Trophoblast cell (in vitro differentiated cells and primary cell): Measurements from ENCODE around the gene AP4S1.
"Not testable (repeated sequence)": the region's sequence is repeated elsewhere in the genome, so short reads cannot be mapped to it uniquely, and the experiment has no call there.

Experiments used
- DNase-seq, 2 donors: peaks; one replicate each; pipeline ENCODE4 v3.0.0-alpha.2; 2016
- H2AFZ ChIP-seq: 2 replicates; pipeline ENCODE4 v1.6.1; 2013; ENCODE audit warnings: low read length, moderate library complexity, mild to moderate bottlenecking; ENCODE audit not compliant: insufficient read depth, poor library complexity
- H2AK5ac ChIP-seq: 2 replicates; pipeline ENCODE4 v1.6.1; 2013; ENCODE audit warnings: mild to moderate bottlenecking, low read length
- H2BK120ac ChIP-seq: 2 replicates; pipeline ENCODE4 v1.6.1; 2013; ENCODE audit warnings: low read length, mild to moderate bottlenecking, moderate library complexity; ENCODE audit not compliant: insufficient read depth, poor library complexity
- H2BK12ac ChIP-seq: 2 replicates; pipeline ENCODE4 v1.6.1; 2013; ENCODE audit warnings: mild to moderate bottlenecking, low read length, moderate library complexity
- H2BK5ac ChIP-seq: 2 replicates; pipeline ENCODE4 v1.6.1; 2013; ENCODE audit warnings: low read length, low read depth, moderate library complexity, mild to moderate bottlenecking; ENCODE audit not compliant: poor library complexity
- H3K14ac ChIP-seq: 2 replicates; pipeline ENCODE4 v1.6.1; 2013; ENCODE audit warnings: mild to moderate bottlenecking, low read length
- H3K18ac ChIP-seq: 2 replicates; pipeline ENCODE4 v1.6.1; 2013; ENCODE audit warnings: mild to moderate bottlenecking, low read length
- H3K23ac ChIP-seq: 2 replicates; pipeline ENCODE4 v1.6.1; 2013; ENCODE audit warnings: low read length
- H3K27ac ChIP-seq: 2 replicates; pipeline ENCODE4 v1.5.1; 2013; ENCODE audit warnings: low read depth, mild to moderate bottlenecking, inconsistent platforms, low read length, moderate library complexity
- H3K27me3 ChIP-seq: 2 replicates; pipeline ENCODE4 v1.6.1; 2013; ENCODE audit warnings: inconsistent platforms, mild to moderate bottlenecking, low read length, moderate library complexity; ENCODE audit not compliant: insufficient read depth
- H3K36me3 ChIP-seq, 2 experiments: 1 replicate in 1 of 2; 2 replicates in 1 of 2; pipeline ENCODE4 v1.6.1; 2013; ENCODE audit warnings: low read length in 2 of 2, mild to moderate bottlenecking in 2 of 2, moderate library complexity in 1 of 2; ENCODE audit not compliant: insufficient read depth in 2 of 2, control insufficient read depth in 1 of 2
- H3K4ac ChIP-seq: 2 replicates; pipeline ENCODE4 v1.6.1; 2013; ENCODE audit warnings: low read depth, mild to moderate bottlenecking, low read length, moderate library complexity
- H3K4me1 ChIP-seq, 2 experiments: 1 replicate in 1 of 2; 2 replicates in 1 of 2; pipeline ENCODE4 v1.6.1; 2013; ENCODE audit warnings: low read length in 2 of 2, mild to moderate bottlenecking in 2 of 2, moderate library complexity in 1 of 2; ENCODE audit not compliant: insufficient read depth in 2 of 2, control insufficient read depth in 1 of 2
- H3K4me2 ChIP-seq: 2 replicates; pipeline ENCODE4 v1.6.1; 2013; ENCODE audit warnings: inconsistent platforms, mild to moderate bottlenecking, low read length, moderate library complexity
- H3K4me3 ChIP-seq: 2 replicates; pipeline ENCODE4 v1.5.1; 2013; ENCODE audit warnings: mild to moderate bottlenecking, low read depth, low read length, inconsistent platforms
- H3K79me1 ChIP-seq: one replicate; pipeline ENCODE4 v1.6.1; 2013; ENCODE audit warnings: low read length
- H3K79me2 ChIP-seq: 2 replicates; pipeline ENCODE4 v1.6.1; 2013; ENCODE audit warnings: low read length, mild to moderate bottlenecking; ENCODE audit not compliant: control insufficient read depth, insufficient read depth, poor library complexity
- H3K9ac ChIP-seq: 2 replicates; pipeline ENCODE4 v1.6.1; 2013; ENCODE audit warnings: mild to moderate bottlenecking, low read length
- H3K9me3 ChIP-seq: 2 replicates; pipeline ENCODE4 v1.6.1; 2013; ENCODE audit warnings: low read depth, mild to moderate bottlenecking, control low read depth, inconsistent platforms, low read length; ENCODE audit not compliant: insufficient read depth
- H4K12ac ChIP-seq: 2 replicates; pipeline ENCODE4 v1.6.1; 2013; ENCODE audit warnings: low read depth, mild to moderate bottlenecking, low read length, moderate library complexity
- H4K8ac ChIP-seq: 2 replicates; pipeline ENCODE4 v1.6.1; 2013; ENCODE audit warnings: low read depth, mild to moderate bottlenecking, low read length, moderate library complexity
- H4K91ac ChIP-seq: one replicate; pipeline ENCODE4 v1.6.1; 2013; ENCODE audit warnings: low read depth, mild to moderate bottlenecking, low read length, moderate library complexity
- WGBS: extraction: QIAGEN DNeasy Blood & Tissue Kit; methylation state at CpG from one replicate; pipeline ENCODE4 v1.1.7; 2013; ENCODE audit warnings: missing lambda C conversion rate; ENCODE audit not compliant: insufficient read length, insufficient coverage; ENCODE audit errors: extremely low coverage; 5-methylcytosine and 5-hydroxymethylcytosine counted together

AP4S1 gene

GRCh38 chr14:31093884-31094839, 68.7 kb downstream of the AP4S1 start:
- not testable (repeated sequence) for H3K27me3 ChIP-seq, DNase-seq, H2AK5ac ChIP-seq, H3K4me1 ChIP-seq, H3K14ac ChIP-seq, H3K4me2 ChIP-seq, H3K4me3 ChIP-seq, H3K27ac ChIP-seq, H3K79me1 ChIP-seq, H2AFZ ChIP-seq, H4K12ac ChIP-seq, H3K4ac ChIP-seq, H3K9ac ChIP-seq, H2BK12ac ChIP-seq, H3K9me3 ChIP-seq, H4K91ac ChIP-seq, H2BK120ac ChIP-seq, H4K8ac ChIP-seq, H2BK5ac ChIP-seq, H3K18ac ChIP-seq, H3K79me2 ChIP-seq, H3K23ac ChIP-seq
- H3K36me3 ChIP-seq: peaks cover 9 to 11% of the 10 kb centered on the region in 2 experiments
- WGBS: no CpG with 5 or more reads among the region's 10 CpGs

- H3K4ac ChIP-seq, H4K12ac ChIP-seq, H2BK5ac ChIP-seq, H3K79me2 ChIP-seq, H3K4me1 ChIP-seq, H3K9ac ChIP-seq, H3K14ac ChIP-seq, DNase-seq, H2AFZ ChIP-seq, H2AK5ac ChIP-seq, H3K9me3 ChIP-seq, H3K18ac ChIP-seq, H4K91ac ChIP-seq, H3K23ac ChIP-seq, H3K4me3 ChIP-seq, H3K27ac ChIP-seq, H3K79me1 ChIP-seq, H2BK120ac ChIP-seq, H3K27me3 ChIP-seq, H3K4me2 ChIP-seq, H2BK12ac ChIP-seq, H4K8ac ChIP-seq: not testable (repeated sequence)
- no CpG with 5 or more reads among the region's 8 CpGs for WGBS
- peaks cover 9 to 17% of the 10 kb centered on the region in 2 experiments for H3K36me3 ChIP-seq
Measured at GRCh38 chr14:31095817-31096216, 70.4 kb downstream of the AP4S1 start.

- no peaks in the 10 kb centered on the region for H3K9me3 ChIP-seq
- no peak overlapping the region for H2AFZ ChIP-seq
- no CpG with 5 or more reads among the region's 6 CpGs for WGBS
- no peak overlapping the region for H3K4me3 ChIP-seq
- H3K9ac ChIP-seq: no peak overlapping the region
- H4K12ac ChIP-seq: no peak overlapping the region
- H3K4me1 ChIP-seq: no peaks in the 10 kb centered on the region
- no peak overlapping the region for H2BK12ac ChIP-seq
- H4K8ac ChIP-seq: no peak overlapping the region
- no peak overlapping the region for H3K14ac ChIP-seq
- H3K79me1 ChIP-seq: no peaks in the 10 kb centered on the region
- no peak overlapping the region for H3K4me2 ChIP-seq
- H3K27ac ChIP-seq: no peak overlapping the region
- peak in 1 of 2 donors; percentile 10 for DNase-seq
- no peak overlapping the region for H2BK5ac ChIP-seq
- H3K18ac ChIP-seq: no peak overlapping the region
- H3K4ac ChIP-seq: no peak overlapping the region
- no peaks in the 10 kb centered on the region for H3K79me2 ChIP-seq
- peaks cover 11 to 20% of the 10 kb centered on the region in 2 experiments for H3K36me3 ChIP-seq
- no peak overlapping the region for H2BK120ac ChIP-seq
- no peak overlapping the region for H2AK5ac ChIP-seq
- no peak overlapping the region for H3K23ac ChIP-seq
- H4K91ac ChIP-seq: no peak overlapping the region
- no peaks in the 10 kb centered on the region for H3K27me3 ChIP-seq
Measured at GRCh38 chr14:31096255-31096654, 70.8 kb downstream of the AP4S1 start.

- H3K79me2 ChIP-seq: no peaks in the 10 kb centered on the region
- no peak overlapping the region for H4K12ac ChIP-seq
- H3K23ac ChIP-seq: no peak overlapping the region
- no peaks in the 10 kb centered on the region for H3K79me1 ChIP-seq
- no peak overlapping the region for H2BK5ac ChIP-seq
- H3K4me2 ChIP-seq: no peak overlapping the region
- no peaks in the 10 kb centered on the region for H3K9me3 ChIP-seq
- no peak overlapping the region for H3K27ac ChIP-seq
- no peak overlapping the region for H4K91ac ChIP-seq
- no peak for DNase-seq
- no peaks in the 10 kb centered on the region for H3K4me1 ChIP-seq
- no peak overlapping the region for H2BK12ac ChIP-seq
- H3K14ac ChIP-seq: no peak overlapping the region
- no peak overlapping the region for H2BK120ac ChIP-seq
- no peak overlapping the region for H2AFZ ChIP-seq
- no peak overlapping the region for H3K9ac ChIP-seq
- no peaks in the 10 kb centered on the region for H3K27me3 ChIP-seq
- peaks cover 15 to 23% of the 10 kb centered on the region in 2 experiments for H3K36me3 ChIP-seq
- no peak overlapping the region for H2AK5ac ChIP-seq
- H3K4ac ChIP-seq: no peak overlapping the region
- no CpG with 5 or more reads among the region's 1 CpG for WGBS
- no peak overlapping the region for H3K18ac ChIP-seq
- H3K4me3 ChIP-seq: no peak overlapping the region
- no peak overlapping the region for H4K8ac ChIP-seq
Measured at GRCh38 chr14:31097081-31097480, 71.6 kb downstream of the AP4S1 start.
